Stimulated activated CD8-positive, alpha-beta memory T cell treated with anti-CD3 and anti-CD28 coated beads, Interleukin-4, amount 100 ng/mL, for 48 hours (primary cell): ENCODE data around the gene CAGE1.
"Not testable (repeated sequence)": the region's sequence is repeated elsewhere in the genome, so short reads cannot be mapped to it uniquely, and the experiment has no call there.

Experiments
- DNase-seq: peaks from one replicate; pipeline ENCODE4 v3.0.0-alpha.2; 2020

The CAGE1 gene

GRCh38 chr6:7406743-7407142, 17.2 kb upstream of the CAGE1 start:
- DNase-seq, result no peak

DNA sequence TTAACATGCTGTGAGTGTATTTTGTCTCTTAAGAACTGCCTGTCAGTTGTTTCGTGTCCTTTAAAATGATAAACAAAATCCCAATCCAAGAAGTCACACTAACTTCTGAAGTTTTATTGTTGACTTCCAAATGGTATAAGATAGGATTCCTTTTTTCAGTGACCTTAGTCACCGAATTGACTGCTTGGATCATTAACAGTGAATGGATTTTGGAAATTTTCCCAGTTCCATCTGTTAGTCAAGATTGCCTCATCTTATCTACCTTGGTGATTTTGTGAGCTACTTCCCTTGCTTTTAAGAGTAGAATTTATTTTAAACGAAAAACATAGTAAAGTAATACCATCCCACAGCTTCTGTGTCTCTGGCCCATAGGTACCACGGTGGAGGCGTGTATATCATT, 15.0 kb upstream of the CAGE1 start:
- DNase-seq, result no peak

DNA sequence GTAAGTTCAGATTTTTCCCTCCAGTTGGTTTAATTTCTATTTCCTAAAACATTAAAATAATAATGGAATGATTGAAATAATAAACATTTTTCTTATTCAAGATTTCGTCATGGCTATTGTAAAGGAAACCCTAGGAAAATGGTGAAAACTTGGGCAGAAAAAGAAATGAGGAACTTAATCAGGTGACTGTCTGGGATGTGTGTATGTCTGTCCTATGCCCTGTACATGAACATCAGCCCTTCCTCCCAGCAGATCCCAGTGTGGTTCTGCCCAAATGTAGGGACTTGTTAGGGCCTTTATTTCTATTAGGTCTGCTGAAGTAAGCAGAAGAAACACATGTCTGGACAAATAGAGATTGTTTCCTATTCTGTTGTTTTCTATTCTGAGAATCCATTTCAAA, 13.2 kb upstream of the CAGE1 start:
- no peak for DNase-seq

DNA sequence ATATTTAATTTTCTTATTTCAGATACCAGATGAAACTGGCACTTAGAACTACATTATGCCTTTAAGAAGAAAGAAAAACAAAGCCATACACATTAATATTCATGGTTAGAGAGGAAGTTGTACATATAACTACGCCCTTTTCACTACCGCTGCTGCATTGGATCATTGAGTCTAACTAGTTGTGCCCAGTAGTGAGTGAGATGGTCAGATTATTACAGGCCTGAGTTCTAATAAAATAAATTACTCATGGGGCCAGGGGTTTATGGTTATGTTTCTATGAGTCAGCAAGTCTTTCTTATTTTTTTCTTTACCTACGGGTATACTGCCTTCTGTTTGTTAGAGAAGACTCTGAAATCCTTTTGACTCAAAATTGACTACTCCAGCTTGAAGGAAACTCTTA, 11.5 kb upstream of the CAGE1 start:
- no peak for DNase-seq

DNA sequence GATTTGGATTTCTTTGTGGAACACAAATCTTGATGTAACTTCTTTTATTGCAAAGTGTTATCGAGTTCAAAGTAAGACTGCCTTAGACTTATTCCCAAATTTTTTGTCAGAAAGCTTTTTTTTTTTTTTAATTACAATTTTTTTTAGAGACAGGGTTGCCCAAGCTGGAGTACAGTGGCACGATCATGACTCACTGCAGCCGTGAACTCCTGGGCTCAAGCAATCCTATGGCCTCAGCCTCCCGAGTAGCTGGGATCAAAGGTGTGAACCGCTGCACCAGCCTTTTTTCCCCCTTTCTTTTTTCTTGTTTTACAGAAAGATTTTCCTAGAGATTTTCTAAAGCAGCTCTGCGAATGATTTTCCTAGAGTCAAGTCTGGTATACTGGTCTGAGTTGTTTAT, 2.9 kb upstream of the CAGE1 start:
- DNase-seq, result no peak

DNA sequence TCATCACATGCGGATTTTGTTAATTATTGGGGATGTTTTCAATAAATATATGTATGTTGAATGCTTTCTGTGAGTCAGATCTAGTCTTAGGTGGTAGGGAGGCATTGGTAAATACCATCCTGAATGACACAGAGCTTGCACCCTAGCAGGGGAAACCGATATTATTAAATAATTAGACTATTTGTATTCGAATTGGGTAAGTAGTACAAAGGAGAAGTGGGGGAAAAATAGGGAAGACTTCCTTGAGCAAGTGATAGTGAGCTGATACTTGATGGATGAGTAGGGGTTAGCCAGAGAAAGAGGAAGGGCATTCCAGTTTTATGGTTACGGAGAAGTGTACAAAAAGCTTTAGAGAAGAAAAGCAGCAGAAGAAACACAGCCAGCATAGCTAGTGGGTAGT, 1.6 kb upstream of the CAGE1 start:
- no peak for DNase-seq

DNA sequence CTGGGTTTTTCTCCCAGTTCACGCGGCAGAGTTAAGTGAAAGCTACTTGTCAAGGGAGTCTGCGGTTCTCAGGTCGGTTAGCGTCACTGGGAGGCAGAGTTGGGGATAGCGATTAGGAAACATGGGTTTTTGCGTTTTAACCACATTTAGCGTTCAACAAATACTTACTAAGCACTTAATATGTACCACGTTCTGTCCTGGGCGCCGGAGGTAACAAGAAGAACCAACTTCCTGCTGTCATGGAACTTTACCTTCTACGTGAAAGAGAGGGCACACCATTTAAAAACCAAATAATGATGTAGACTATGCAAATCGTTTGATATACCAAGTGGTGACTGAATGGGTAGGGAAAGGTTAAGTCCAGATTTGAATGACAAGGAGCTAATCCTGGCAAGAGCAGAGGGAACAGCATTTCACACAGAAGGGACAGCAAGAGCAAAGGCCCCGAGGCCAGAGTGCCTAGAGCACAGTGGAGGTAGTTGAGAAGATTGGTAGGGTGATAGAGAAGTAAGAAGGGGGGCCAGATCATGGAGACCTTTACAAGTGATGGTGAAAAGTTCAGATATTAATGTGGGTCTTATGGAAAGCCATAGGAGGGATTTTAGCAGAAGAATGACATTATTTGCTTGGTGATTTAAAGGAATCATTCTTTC, 810 bp upstream of the CAGE1 start:
- DNase-seq, result no peak

DNA sequence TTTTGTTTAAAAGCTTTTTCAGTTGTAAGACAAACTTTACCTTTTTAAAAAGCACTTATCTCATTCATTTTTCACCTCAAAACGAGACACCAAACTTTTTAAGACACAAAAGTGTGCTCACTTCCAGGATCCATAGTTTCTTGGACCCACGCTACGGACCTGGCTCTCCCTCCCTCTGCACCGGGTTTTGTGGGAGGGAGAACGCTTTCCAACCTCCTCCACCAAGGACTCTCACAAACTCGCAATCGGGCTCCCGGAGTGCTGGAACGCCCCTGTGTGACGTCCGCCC, 436 bp downstream of the CAGE1 start:
- DNase-seq, result no peak

DNA sequence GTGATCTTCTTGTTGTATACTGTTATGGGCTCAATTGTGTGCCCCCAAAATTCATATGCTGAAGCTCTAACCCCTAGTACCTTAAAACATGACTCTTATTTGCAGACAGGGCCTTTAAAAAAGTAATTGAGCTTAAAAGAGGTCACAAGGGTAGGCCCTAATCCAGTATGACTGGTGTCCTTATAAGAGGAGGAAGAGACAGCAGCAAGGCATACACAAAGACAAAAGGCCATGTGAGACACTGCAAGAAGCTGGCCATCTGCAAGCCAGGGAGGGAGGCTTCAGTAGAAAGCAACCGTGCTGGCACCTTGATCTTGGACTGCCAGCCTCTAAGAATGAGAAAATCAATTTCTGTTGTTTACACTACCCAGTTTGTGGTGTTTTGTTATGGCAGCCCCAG, 8.4 kb downstream of the CAGE1 start:
- no peak for DNase-seq

GRCh38 chr6:7378740-7379139, 10.8 kb downstream of the CAGE1 start:
- DNase-seq, result no peak

DNA sequence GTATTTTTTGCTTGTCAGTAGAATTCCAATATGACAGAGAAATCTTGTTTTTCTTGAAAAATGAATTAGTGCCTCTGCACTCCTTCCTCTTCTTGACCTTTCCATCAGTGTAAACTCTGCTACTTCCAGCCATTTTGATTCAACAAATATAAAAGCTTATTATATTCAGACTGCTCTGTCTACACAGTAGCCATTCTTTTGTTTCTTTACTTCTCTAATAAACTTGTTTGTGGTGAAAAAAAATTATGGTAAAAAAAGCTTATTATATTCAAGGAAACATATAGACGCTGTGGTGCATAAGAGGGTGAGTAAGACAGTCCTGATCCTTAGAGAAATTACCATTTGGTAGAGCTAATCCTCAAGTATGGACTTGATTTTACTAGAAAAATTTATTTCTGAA, 11.6 kb downstream of the CAGE1 start:
- DNase-seq, result no peak

- no peak for DNase-seq
These were observed 15.8 kb downstream of the CAGE1 start for GRCh38 chr6:7373739-7374138.

GRCh38 chr6:7367408-7367807, 22.1 kb downstream of the CAGE1 start:
- no peak for DNase-seq

DNA sequence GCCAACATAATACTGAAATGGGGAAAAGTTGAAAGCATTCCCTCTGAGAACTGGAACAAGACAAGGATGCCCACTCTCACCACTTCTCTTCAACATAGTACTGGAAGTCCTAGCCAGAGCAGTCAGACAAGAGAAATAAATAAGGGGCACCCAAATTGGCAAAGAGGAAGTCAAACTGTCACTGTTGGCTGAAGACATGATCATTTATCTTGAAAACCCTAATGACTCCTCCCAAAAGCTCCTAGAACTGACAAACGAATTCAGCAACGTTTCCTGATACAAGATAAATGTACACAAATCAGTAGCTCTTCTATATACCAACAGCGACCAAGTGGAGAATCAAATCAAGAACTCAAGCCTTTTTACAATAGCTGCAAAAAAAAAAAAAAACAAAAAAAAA, 37.6 kb downstream of the CAGE1 start:
- DNase-seq, result not testable (repeated sequence)

GRCh38 chr6:7350591-7350990, 39.0 kb downstream of the CAGE1 start:
- not testable (repeated sequence) for DNase-seq

GRCh38 chr6:7347551-7347997, 42.0 kb downstream of the CAGE1 start:
- DNase-seq, result not testable (repeated sequence)

GRCh38 chr6:7344773-7345450, 44.6 kb downstream of the CAGE1 start:
- not testable (repeated sequence) for DNase-seq

GRCh38 chr6:7343546-7344475, 45.7 kb downstream of the CAGE1 start:
- DNase-seq, result no peak

DNA sequence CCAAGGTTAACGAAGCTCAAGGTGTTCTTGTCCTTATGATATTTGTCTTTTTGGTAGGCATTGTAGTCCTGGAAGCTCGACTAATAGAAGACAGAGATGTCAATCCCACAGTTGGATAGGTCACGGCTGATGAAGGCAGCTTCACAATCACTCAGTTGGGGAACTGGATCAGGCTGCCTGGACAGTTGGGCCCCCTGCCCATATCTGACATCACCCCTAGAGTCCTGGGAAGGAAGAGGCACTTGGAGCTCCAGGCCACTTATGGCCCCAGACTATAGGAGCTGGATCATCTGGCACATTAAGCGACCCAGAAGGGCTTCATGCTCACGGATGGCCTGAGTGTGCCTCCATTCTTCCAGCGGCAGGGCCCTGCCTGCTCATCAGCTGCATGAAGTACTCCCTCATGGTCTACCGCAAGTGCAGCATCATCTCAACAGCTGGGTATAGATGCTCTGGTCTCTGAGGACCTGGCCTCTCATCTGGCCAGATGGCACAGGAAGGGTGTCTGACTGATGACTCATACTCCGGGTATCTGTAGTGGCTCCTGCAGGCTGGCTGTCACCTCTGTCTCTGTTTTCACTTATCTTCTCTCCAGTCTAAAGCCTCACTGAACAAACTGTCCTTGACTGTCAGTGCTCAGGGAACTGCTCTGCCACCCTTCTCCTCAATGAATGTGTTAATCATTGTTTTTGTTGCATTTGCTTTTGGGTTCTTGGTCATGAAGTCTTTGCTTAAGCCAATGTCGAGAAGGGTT, 47.4 kb downstream of the CAGE1 start:
- no peak for DNase-seq

- DNase-seq, result no peak
These were observed 48.3 kb downstream of the CAGE1 start for GRCh38 chr6:7341271-7341670.

GRCh38 chr6:7339007-7339732, 50.4 kb downstream of the CAGE1 start:
- DNase-seq, result not testable (repeated sequence)

DNA sequence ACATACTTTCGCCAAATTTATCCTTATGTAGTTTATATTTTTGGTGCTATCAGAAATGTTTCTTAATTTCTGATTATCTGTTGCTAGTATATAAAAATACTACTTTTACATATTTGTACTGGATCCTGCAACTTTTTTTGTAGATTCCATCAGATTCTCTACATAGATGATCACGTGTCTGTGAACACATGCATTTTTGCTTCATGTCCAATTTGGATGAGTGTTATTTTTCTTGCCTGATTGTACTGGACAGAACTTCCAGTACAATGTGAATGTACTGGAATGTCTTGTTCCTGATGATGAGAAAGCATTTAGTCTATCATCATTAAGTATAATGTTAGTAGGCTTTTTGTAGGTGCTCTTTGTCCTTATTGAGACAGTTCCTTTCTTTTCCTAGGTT, 51.5 kb downstream of the CAGE1 start:
- DNase-seq, result no peak

GRCh38 chr6:7335519-7335918, 54.0 kb downstream of the CAGE1 start:
- no peak for DNase-seq
